HG03060 (cell line): ENCODE results near the gene RASSF4.

Experiments used
- ATAC-seq: cut with Tn5 transposase; IDR thresholded peaks from one replicate; pipeline ENCODE4 v1.9.1; 2021; ENCODE audit warnings: low read depth, moderate number of reproducible peaks; ENCODE audit not compliant: unreplicated experiment

RASSF4 gene

GRCh38 chr10:44983895-44984278, 24.3 kb downstream of the RASSF4 start:
- ATAC-seq: no peak

DNA sequence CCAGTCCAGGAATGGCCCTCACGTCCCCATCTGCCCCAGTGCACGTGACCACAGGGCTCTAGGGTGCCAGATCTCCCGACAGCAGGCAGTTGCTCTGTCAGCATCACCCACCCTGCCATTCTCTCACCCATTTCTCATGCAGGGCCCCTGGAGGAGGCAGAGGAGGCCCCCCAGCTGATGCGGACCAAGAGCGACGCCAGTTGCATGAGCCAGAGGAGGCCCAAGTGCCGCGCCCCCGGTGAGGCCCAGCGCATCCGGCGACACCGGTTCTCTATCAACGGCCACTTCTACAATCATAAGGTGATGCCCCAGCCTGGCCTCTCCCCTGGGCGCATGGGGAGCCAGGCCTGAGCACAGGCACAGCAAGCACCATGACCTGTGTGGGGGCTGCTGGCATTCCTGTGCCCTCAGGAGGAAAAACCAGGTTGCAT, 25.1 kb downstream of the RASSF4 start:
- no peak for ATAC-seq

DNA sequence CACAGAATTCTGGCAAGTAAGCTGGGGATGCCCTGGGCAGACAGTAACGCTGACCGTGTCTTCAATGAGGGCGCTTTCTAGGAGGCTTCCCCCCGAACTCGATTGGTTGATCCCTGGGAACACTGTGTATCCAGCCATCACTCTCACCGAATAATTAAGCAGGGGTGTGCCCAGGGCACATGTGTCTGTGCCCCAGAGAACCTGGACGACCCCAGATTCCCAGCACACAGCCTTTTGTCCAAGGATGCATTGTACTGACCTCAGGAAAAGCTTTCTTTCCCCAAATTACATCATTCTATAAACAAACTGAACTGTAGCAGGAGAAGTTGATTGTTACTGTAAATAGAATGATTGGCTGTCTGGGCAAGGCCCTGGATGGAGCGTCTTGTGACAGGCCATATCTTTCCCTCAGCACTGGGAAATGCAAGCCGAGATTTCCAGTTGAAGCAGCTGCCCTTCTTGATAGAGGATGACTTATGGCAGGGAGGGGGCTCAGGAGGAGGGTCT, 25.6 kb downstream of the RASSF4 start:
- no peak for ATAC-seq

- ATAC-seq: no peak
These were observed 26.6 kb downstream of the RASSF4 start for GRCh38 chr10:44986179-44986578.

GRCh38 chr10:44986670-44987069, 27.1 kb downstream of the RASSF4 start:
- ATAC-seq: no peak

DNA sequence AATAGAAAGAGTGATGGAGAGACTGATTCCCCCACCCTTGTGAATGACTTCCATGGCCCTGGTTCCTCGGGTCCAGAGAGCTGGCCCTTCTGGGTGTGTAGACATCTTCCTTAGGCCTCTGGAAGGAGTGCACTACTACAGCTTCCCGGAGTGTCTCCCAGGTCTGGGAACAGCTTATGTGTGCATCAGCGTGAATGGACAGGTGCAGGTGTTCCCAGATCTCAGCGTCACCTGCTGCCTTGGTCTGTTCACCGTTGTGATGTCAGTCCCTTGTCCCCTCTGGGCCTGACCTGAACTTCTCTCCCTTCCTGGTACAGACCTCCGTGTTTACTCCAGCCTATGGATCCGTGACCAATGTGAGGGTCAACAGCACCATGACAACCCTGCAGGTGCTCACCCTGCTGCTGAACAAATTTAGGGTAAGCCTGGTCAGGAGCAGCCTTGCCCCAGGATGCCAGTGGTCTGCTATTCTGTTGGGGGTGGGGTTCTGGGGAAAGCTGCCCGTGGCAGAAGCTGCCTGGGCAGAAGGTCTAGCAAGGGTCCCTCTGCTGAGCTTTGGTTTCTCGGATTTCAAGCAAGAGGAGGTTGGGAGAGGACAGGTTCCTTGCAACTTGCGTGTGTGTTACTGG, 29.5 kb downstream of the RASSF4 start:
- ATAC-seq: no peak

GRCh38 chr10:44989597-44990301, 30.1 kb downstream of the RASSF4 start:
- ATAC-seq: no peak

- ATAC-seq: no peak
These were observed 30.7 kb downstream of the RASSF4 start for GRCh38 chr10:44990302-44990655.

DNA sequence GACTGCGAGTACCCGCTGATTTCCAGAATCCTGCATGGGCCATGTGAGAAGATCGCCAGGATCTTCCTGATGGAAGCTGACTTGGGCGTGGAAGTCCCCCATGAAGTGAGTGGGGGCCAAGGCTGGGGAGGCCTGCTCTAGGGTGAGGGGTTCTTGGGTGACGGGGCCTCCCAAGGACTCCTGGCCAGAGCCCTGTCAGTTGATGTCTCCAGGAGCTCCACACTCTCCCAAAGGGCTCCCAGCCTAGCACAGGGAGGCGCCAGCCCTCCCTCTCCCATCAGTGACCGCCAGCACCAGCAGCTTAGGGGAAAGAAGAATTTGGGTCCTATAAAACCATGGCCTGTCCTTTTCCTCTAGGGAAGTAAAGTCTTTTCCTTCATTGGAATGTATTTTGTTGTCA, 31.4 kb downstream of the RASSF4 start:
- ATAC-seq: no peak

- ATAC-seq: no peak
These were observed 32.0 kb downstream of the RASSF4 start for GRCh38 chr10:44991571-44991970.

GRCh38 chr10:44992070-44992731, 32.6 kb downstream of the RASSF4 start:
- ATAC-seq: no peak

GRCh38 chr10:44992732-44993225, 33.2 kb downstream of the RASSF4 start:
- no peak for ATAC-seq

- ATAC-seq: no peak
These were observed 33.8 kb downstream of the RASSF4 start for GRCh38 chr10:44993226-44993921.

DNA sequence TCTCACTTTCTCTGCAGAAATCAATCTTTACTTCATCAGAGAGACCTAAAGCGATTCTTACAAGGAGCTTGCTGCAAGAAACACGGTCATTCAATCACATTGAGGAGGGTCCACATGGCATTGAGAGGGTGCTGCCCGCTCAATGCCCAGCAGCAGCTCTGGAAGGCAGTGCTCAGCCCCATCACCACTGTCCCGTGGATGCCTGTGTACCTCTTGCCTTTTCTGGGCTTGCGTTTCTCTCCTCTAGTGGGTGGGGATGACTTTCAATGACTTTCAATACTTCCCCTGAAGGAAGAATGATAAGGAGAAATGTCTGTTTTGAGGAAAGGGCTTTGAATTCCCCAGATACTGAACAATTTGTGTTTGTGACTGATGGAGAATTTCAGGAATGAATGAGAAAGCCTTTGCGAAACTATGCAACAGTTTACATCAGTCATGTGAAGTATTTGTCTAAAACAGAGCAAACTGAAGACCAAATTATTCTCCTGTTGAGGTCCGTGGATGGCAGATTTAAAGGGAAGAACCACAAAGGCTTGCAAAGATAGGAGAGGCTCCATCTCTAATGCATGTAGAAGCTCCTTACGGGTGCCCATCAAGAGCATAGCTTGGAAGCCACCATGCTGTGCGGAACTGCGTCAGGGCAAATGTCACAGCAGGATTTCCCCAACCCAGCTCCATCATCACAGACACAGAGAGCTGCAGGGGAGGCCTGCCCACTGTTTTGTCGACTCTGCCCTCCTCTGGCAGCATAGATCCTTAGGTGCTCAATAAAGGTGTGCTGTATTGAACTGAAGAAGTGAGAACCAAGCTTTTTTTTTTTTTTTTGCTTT, 34.5 kb downstream of the RASSF4 start:
- ATAC-seq: no peak

GRCh38 chr10:44994752-44995530, 35.3 kb downstream of the RASSF4 start:
- no peak for ATAC-seq

DNA sequence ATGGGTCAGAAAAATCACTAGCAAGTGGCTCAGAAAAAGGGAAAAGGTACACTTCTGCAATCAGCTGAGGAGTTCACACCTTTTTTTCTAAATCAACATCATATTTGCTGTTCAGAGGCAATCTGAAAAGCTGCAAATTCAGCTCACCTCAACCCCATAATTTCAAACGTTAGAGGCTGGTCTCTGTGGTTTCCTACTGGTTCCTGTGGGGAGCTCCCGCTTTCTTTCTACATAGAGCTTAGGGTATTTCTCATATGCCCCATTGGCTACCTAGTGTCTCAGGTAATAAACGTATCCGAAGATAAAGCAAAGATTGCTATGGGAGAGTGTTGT, 35.9 kb downstream of the RASSF4 start:
- ATAC-seq: no peak

DNA sequence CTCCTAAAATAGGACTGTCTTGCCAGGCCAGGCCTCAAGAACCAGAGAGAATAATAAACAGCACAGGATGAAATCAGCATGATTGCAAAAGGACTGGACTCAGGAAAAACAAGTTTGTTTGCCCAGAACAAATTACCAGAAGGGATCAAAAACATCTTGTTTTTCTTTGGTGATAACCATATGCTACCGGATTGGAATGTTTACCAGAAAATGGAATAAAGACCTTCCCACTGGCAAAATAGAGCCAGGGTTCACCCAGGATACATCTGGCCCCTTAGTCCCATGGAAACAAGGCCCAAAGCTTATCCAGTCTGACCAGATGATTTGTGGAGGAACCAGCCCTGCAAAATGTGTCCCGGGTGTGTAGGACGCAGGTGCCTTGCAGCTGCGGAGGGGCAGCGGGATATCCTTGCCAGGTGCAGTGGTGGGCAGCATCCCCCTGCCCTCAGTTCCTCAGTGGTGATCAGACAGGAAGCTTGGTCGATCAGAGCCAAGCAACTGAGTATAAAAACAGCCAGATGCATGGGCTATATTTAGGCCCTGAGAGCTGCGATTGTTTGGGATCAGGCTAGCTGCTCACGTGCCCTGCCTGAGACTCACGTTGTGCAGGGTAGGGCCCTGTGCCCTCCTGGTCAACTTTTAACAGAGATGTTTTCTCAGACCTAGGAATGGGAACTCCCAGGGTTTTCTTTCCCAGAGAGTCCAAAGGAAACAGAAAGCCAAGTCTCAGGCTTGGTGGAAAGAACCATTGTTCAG, 36.5 kb downstream of the RASSF4 start:
- no peak for ATAC-seq

DNA sequence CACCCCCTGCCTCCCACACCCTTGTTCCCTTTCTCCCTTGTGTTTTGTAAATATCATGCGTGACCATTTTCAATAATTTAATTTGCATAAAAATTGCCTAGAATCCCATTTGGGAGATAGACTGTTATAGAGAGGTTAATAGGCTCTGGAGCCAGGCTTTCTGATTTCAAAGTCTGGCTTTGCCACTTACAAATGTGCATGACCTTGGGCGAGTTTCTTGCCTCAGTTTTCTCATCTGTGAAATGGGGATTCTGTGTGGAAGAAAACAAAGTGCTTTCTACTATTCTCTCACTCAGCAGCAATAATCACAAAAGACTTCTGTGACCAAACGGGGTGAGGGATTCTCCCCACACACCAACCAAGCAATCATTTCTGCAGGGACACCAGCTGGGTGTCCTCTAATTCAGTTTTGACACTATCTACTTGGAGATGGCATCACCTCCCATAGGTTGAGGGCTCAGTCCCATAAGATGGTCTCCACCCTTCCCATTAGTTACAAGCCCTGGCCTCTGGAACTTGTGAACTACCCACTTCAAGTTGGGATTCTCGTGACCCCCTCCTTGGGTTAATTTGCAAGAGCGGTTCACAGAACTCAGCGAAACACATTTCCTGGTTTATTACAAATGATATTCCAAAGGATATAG, 37.6 kb downstream of the RASSF4 start:
- no peak for ATAC-seq
